ENCODE results near the gene HAAO. TPM values are rescaled to one million over a fixed set of nuclear protein-coding genes. Genes with fewer than 3 reads are reported as not detected.

HAAO gene
- total RNA-seq, 2 donors from 2014 or later, result 18.9 to 19.2 TPM

DNA sequence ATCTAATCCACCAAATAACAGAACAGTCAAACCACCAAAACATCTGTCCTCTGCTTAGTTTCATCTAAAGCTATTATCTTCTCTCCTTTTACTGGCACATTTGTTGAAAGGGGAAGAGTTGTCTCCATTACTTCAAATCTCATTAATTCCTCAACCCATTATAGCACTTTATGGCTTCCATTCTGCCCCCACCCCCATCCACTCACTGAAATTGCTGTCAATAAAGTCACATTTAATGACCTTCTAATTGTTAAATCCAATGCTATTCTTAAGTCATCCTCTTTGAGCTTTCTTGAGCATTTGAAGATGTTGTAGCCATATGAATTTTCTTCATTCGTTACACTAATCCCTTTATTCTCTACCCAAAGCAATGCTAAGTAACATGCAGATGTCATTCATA is 33.6 kb downstream of the HAAO start:
- no peak for ATAC-seq
- intact Hi-C loops (cut with DNase I, micrococcal nuclease), result no loop called here
- DNase-seq, result no peak

DNA sequence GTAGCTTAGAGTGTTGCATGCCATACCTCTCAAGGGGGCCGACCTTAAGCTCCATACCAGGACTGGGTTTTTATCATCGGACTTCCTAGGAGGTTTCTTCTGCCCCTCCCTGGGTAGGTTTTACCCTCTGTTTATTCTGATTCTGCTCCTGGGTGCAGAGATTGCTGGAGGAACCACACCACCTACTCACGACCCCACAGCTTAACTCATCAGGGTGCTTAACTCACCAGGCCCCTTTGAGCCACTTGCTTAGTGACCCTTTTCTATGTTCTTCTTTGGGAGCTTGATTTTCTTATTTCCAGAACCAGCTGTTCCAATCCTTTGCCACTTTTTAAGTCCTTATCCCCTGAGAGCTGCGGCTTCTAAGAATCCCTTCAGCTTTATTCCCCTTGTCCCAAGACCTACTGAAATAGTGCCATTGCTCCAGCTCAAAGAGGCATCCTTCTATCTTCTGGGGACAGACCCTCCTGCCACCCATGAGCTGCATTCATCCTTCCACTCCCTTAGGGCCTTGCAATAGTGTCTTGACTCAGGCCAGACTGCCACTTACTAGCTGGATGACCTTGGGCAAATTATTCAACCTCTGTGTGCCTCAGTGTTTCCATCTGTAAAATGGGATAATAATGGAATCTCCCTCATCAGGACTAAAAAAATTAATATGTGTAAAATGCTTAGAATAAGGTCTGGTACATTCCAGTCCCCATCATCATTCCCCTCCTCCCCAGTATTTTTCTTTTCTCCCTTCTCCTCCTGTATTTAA is 34.2 kb downstream of the HAAO start:
- DNase-seq (no peak), ATAC-seq (no peak)
- intact Hi-C loops (cut with DNase I, micrococcal nuclease), result no loop called here

DNA sequence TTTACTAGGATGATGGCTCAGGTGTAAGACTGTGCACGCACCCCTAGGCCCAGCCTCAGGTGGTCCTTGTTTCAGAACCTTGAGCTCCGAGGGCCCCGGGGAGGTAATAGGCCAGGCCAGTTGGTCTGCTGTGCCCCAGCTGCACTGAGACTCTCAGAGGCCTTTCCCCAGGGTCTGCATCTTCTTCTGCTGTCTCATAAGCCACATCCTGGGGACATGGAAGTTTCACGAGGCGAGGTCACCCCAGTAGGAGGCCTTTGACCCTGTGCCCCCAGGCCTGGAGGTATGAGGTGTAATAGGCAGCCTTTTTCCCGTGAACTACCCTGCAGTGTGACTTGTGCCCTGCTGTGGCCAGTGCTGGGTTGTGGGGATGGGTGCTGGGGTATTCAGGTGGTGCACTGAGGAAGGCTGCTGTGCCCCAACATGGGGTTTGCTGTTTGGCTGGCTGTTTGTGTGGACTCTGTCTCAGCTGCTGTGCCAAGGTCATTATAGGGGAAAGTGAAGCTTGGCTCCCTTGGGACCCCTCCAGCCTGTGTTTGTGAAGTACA is 35.3 kb downstream of the HAAO start:
- intact Hi-C loops (cut with DNase I, micrococcal nuclease), result no loop called here
- ATAC-seq, result no peak

DNA sequence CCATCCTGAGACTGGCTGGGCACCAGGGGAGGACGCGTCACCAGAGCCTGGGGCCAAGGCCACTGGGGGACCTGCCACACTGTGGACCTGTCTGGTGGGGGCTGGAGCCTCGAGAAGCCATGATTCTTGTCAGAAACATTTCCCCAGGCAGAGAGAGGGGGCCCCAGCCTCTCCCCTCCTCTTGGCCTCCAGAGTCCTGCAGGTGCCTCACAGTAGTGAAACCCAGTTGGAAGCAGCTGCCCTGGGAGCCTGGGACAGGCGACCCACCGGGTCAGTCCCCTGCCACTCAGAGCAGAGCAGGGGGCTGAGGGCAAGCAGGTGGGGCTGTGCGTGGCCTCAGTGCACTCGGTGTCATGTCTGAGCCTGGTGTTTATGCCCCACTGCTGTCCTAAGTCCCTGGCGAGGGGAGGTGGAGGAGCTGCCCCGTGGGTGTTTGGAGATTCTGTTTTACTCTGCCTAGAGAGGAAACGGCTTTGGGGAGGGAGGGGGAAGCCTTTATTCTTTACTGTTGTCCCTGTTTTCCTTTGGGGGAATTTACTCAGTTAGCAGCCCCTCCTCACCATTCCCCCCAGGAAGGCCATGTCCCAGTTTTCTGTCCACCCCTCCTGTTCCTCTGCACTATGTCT is 36.1 kb downstream of the HAAO start:
- intact Hi-C loops (cut with DNase I, micrococcal nuclease), result no loop called here
- ATAC-seq (no peak), DNase-seq (no peak)

More for the DNA sequence above, 35.3 kb downstream of the HAAO start:
- no peak for DNase-seq

DNA sequence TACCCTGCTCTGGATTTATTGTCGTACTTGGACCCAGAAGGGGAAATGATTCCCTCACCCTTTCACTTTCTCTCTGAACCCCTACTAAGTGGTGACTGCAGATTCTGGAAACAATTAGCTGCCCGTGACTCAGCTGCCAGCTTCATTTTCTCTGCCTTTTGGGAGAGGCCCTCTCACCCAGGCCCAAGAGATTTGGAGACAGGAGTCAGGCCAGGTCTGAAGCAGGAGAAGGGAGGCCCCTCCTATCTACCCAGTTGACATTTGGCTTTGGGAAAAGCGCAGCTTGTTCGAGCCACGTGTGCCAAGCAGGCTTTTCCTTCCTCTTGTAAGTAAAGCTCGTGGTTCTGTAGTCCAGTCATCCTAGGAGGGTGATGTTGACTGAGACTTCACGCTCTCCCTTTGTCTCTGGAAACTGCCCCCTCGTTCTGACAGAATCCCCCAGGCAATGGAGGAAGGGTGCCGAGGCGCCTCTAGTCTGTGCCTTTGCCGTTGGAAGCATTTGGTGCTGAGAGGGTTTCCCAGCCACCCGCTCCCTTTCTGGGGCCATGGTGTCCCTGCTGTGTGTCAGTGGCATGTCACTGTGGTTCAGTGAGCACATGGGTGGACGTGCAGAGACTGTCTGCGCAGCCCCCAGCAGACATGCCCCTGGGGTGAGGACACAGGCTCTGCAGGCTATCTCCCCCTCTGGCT is 37.0 kb downstream of the HAAO start:
- ATAC-seq, result no peak
- DNase-seq, result no peak
- intact Hi-C loops (cut with DNase I, micrococcal nuclease), result no loop called here

DNA sequence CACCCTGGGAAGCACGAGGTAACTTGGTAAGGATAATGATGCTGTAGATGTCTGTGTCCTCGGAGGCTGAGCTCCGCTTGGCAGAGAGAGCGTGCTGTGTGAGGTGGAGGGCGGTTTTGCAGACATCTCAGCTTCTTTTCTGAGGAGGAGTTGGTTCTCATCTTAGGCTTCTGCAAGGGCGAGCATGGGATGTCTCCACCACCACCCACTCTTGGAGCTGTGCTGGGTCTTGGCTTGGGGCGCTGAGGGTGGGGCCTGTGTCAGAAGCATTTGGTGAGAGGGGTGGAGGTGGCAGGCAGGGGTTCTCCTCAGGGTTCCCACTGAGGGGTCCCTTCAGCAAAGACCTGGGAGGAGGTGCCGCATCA is 37.6 kb downstream of the HAAO start:
- ATAC-seq, result no peak
- no peak for DNase-seq

DNA sequence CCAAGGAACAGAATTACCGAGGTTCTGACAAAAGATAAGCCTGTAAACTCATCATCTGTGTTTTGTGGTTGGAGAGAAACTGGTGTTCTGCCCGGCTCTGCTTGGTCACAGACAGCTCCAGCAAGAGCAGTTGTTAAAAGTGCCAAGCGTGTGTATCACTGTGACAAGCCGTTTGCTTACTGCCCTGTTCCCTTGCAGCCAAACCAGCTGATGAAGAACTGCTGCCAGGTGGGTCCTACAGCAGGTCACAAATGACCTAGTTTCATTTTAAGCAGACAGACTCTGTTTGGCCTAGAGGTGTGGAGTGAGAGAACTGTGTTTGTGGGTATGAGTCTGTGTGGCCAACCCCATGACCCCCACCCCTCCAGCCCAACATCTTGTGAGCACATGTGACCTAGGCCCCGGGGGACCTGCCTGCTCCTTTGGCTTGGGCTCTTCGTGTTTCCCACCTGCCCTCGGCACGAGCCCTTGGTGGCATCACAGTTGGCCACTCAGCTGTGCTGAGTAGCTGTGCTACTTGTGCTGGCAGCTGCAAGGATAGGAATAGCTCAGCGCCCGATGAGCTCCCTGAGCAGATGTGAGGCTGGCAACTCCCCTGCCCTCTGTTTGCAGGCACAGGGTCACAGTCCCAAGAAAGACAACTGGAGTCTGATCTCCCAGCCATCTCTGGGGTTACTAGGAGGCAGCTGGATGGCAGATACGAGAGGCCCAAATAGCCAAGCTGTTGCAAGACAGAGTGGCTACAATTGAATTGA is 38.2 kb downstream of the HAAO start:
- DNase-seq (no peak), ATAC-seq (no peak)
- intact Hi-C loops (cut with DNase I, micrococcal nuclease), result no loop called here

More for the DNA sequence above, 37.6 kb downstream of the HAAO start:
- intact Hi-C loops (cut with DNase I, micrococcal nuclease), result no loop called here

DNA sequence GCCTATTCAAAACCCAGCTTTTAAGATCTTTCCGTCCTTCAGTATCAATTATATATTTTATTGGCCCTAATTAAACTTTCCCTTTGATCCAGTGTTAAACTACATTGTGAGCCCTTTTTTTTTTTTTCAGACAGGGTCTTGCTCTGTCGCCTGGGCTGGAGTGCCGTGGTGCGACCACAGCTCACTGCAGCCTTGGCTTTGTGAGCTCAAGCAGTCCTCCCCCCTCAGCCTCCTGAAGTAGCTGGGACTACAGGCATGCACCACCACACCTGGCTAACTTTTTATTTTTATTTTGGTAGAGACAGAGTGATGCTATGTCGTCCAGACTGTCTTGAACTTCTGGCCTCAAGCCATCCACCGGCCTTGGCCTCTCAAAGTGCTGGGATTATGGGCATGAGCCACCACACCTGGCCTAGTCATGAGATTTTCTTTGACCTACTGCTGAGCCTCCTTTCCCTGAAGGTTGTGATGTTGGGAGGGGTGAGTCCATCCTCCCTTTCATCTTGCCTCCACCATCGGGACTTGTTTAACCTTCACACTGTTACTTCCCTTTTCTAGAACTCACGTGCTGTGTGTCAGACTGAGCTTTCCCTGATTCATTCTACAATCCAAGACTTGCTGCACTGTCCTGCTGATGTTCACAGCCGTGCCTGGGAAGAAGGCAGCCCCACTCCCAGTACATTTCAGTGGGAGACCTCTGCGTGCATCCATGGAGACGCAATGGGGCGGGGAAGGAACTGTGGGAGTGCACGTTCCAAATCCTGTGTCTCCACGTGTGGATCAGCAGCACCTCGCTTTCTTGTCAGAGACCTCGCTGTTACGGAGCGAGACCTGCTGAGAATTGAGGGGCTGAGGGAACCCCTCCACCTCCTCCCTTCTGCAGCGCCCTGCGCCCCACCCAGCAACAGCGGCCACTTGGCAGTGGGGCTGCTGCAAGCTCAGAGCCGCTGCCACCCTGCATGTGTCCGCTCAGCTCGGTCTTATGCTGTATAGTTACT is 39.3 kb downstream of the HAAO start:
- ATAC-seq (no peak), DNase-seq (no peak)
- intact Hi-C loops (cut with DNase I, micrococcal nuclease), result no loop called here

DNA sequence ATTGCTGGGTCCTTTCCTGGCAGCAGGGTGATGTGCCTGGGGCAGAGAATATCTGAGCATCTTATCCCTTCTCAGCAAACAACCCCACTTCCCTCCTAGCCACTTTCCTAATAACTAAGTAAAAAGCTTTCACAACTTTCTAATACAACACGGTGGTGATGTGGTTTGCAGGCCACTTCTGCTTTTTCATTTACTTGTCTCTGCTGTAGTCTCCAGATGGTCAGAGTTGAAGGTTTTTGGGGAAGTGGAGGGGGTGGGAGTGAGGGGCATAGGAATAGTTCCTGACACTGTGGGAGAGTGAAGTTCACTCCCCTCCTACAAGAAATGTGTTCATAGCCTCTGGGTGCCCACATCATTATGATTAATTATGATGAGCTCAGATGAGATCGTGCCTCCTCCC is 40.1 kb downstream of the HAAO start:
- DNase-seq, result no peak
- ATAC-seq, result no peak
- intact Hi-C loops (cut with DNase I, micrococcal nuclease), result no loop called here

DNA sequence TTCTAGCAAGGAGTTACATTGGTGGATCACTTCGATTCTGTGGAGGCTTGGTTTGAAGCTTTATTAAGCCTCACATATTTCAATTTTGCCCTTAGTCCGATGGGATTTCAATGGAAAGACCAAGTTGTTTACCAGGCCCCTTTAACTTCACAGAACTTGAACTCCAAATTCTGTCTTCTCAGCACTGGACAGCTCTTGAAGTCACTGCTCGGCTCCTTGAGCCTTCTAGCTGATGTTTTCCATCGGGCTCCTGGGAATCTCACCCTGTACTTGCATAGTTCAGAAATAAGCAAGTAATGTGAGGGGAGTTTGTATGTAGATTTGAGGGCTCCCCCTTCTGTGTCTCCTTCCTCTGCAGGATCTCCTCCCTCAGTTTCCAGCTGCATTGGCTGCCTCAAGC is 43.5 kb downstream of the HAAO start:
- ATAC-seq (no peak), DNase-seq (no peak)
- intact Hi-C loops (cut with DNase I, micrococcal nuclease), result no loop called here

DNA sequence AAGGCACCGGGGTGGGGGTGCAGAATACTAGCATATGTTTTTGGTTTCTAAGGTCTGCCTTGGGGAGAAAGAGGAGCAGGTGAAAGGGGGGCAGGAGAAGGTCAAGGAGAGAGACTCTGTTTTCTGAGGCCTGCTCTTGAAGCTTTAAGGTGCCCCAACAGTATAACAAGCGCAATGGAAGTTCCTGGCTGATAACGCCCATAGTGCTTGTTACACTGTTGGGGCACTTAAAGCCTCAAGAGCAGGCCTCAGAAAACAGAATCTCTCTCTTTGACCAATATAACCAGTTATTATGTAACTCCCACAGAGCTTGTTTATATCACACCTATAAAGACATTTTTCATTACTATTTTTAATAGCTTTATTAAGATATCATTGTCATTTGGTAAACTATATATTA is 45.0 kb downstream of the HAAO start:
- intact Hi-C loops (cut with DNase I, micrococcal nuclease), result no loop called here
- ATAC-seq, result no peak

DNA sequence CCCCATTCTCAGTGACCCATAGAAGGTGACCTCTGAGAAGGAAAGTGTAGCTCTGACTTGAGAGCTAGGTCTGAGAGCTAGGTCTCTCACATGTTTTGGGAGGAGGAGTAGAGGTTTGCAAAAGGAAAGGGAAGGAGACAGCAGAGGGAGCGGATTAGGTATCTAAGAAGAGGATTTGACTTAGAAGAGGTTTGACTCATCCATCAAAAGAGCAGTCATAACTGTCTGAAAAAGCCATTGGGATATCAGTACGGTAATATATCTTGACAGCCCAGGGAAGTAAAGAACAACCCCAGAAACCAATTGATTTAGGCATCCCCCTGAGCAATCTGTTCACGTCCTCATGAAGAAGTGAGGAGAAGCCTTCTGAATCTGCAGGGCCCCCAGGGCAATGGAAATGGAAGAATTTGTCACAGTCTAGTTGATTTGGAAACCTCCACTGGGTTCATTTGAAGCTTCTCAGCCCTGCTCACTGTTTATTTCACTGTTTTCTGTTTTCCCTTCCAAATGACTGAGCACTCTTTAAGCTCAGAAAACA is 47.8 kb downstream of the HAAO start:
- intact Hi-C loops (cut with DNase I, micrococcal nuclease), result no loop called here
- ATAC-seq (no peak), DNase-seq (no peak)

More for the DNA sequence above, 45.0 kb downstream of the HAAO start:
- DNase-seq, result no peak

DNA sequence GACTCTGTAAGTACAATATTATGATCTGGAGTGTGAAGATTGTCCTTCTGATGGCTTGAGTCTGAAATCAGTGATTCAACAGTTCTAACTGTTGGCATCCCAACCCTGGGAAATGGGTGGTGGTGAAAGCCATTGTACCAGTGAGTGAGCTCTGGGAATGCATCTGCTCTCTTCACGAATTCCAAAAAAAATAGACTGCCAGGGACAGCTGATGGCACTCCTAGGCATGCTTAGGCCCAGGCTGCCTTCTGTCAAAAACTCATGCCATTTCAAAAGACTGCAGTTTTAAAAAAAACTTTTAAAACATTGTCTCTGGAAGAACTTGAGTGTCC is 48.8 kb downstream of the HAAO start:
- DNase-seq (no peak), ATAC-seq (no peak)
- intact Hi-C loops (cut with DNase I, micrococcal nuclease), result no loop called here

DNA sequence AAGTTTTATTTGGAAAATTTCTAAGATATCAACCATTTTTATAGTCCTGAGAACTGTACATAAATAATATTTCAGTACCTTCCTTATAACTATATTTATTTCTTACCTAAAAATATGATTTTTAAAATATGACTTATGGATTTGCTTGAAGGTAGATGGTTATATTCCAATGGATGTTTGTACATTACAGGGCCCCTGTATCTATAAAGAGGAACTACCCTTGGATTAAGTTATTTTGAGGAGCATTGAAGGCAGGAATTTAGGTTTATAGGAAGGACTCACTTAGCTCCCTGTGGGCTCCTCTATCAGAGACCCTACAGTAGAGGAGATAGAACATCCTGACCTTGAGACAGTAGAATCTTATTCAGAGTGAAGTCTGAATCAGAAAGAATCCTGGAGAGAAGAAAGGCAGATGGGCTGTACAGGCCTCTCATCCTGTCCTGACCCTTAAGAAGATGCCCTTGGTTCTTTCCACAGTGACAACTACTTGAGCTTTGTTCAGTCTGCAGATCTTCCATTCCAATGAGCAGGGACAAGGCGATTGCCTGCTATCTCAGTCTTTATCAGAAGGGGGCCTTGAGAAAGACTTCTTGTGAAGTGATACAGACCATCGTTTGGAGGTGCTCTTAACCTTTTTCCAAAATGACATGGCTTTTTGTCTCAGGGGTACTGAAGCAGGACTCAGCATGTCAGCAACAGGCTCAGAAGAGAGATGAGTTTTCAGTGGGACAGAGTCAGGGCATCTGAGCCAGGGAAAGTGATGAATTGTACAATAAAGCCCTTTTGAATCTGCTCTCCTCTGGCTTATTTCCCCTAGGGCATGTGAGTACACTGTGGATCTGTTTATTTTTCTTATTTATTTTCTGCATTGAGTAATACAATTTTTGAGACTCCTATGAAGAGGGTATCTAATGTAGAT is 49.4 kb downstream of the HAAO start:
- no peak for DNase-seq
- intact Hi-C loops (cut with DNase I, micrococcal nuclease), result no loop called here
- no peak for ATAC-seq

DNA sequence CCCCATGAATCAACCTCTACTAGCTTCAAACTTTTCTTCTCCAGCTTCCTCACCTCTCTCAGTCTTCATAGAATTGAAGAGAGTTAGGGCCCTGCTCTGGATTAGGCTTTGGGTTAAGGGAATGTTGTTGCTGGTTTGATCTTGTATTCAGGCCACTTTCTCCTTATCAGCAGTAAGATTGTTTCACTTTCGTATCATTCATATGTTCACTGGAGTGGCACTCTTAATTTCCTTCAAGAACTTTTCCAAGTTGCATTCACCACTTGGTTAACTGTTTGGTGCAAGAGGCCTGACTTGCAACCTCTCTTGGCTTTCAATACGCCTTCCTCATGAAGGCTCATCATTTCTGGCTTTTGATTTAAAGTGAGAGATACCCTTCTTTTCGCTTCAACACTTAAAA is 51.2 kb downstream of the HAAO start:
- intact Hi-C loops (cut with DNase I, micrococcal nuclease), result no loop called here
- ATAC-seq (no peak), DNase-seq (no peak)

DNA sequence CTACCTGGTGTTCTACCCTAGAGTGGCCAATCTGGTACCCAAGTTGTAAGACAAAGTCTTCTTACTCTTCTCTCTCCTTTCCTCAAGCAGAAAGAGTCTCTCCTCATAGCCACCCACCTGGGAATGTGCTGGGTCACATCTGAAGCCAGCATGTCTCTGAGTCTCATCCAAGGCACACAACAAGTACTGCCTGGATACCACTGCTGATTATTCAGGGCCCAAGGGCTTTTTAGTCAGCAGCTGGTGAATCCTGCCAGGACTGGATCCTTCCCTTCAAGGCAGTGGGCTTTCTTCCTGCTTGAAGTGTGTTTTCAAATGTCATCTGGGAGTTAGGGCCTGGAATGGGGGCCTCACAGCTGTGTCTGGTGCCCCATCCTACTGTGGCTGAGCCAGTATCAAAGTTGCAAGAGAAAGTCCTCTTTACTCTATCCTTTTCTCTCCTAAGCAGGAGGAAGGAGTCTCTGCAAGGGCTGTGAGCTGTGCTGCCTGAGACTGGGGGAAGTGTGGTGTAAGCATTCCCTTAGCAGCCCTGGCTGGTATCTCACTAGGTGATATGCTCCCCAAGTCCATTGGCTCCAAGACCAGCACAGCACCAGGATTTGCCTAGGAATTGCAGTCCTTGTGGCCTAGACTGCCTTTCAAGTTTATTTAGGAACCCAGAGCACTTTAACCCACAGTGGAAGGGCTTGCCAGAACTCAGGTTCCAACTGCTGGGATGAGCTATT is 55.6 kb downstream of the HAAO start:
- DNase-seq, result no peak
- intact Hi-C loops (cut with DNase I, micrococcal nuclease), result no loop called here
- ATAC-seq, result no peak

All from left colon (tissue), 2 donors.